C4-2B (cell line): ENCODE measurements around the gene PARVG.

Source experiments
- H3K27ac ChIP-seq: fragments of 450-650 bp; 2 replicates; pipeline ENCODE4 v1.5.1; 2017
- CTCF ChIP-seq: fragments of 450-650 bp; conservative IDR thresholded peaks from 2 replicates; pipeline ENCODE4 v1.5.1; 2017; ENCODE audit warnings: mild to moderate bottlenecking
- ZFX ChIP-seq: fragments of 450-650 bp; IDR thresholded peaks from 2 replicates; pipeline ENCODE4 v1.6.1; 2017

The PARVG gene

GRCh38 chr22:44186121-44186510 is 5.4 kb downstream of the PARVG start:
- H3K27ac ChIP-seq = no peak overlapping the region
- TF ChIP-seq ZFX (no peak), CTCF (no peak)

- TF ChIP-seq CTCF = no peak
- TF ChIP-seq ZFX = no peak
- no peak overlapping the region for H3K27ac ChIP-seq
These were observed 6.0 kb downstream of the PARVG start for GRCh38 chr22:44186737-44187136.

- TF ChIP-seq ZFX = no peak
- no peak for TF ChIP-seq CTCF
- H3K27ac ChIP-seq = no peak overlapping the region
These were observed 7.0 kb downstream of the PARVG start for GRCh38 chr22:44187652-44188230.

- TF ChIP-seq ZFX (no peak), CTCF (no peak)
- no peak overlapping the region for H3K27ac ChIP-seq
These were observed 7.6 kb downstream of the PARVG start for GRCh38 chr22:44188316-44188715.

- no peak overlapping the region for H3K27ac ChIP-seq
- TF ChIP-seq CTCF (no peak), ZFX (no peak)
These were observed 8.4 kb downstream of the PARVG start for GRCh38 chr22:44188986-44189630.

- H3K27ac ChIP-seq = no peak overlapping the region
- no peak for TF ChIP-seq CTCF
- TF ChIP-seq ZFX = no peak
These were observed 9.8 kb downstream of the PARVG start for GRCh38 chr22:44190381-44190976.

GRCh38 chr22:44191036-44191454 is 10.3 kb downstream of the PARVG start:
- no peak for TF ChIP-seq CTCF
- TF ChIP-seq ZFX = no peak
- no peak overlapping the region for H3K27ac ChIP-seq
